RWPE2 (cell line): Measurements from ENCODE around the gene ZNF296.

Source experiments
- ATAC-seq: fragments of 200-7000 bp; cut with Tn5 transposase; 3 replicates; pipeline ENCODE4 v1.9.1; 2021; ENCODE audit warnings: low read depth
- DNase-seq: peaks from one replicate; pipeline ENCODE4 v3.0.0-alpha.2; 2020; ENCODE audit warnings: low spot score
- H3K27ac ChIP-seq: fragments of 450-650 bp; 2 replicates; pipeline ENCODE4 v1.5.1; 2017; ENCODE audit warnings: mild to moderate bottlenecking; ENCODE audit not compliant: poor library complexity, severe bottlenecking
- H3K27me3 ChIP-seq: fragments of 250-450 bp; sonication (Bioruptor Pico); 2 replicates; pipeline ENCODE4 v1.5.1; 2021; ENCODE audit warnings: mild to moderate bottlenecking, moderate library complexity; ENCODE audit not compliant: insufficient read depth, poor library complexity, severe bottlenecking
- H3K36me3 ChIP-seq: fragments of 250-450 bp; sonication (Bioruptor Pico); 2 replicates; pipeline ENCODE4 v1.5.1; 2020; ENCODE audit warnings: low read depth, mild to moderate bottlenecking, moderate library complexity
- H3K4me1 ChIP-seq: fragments of 250-450 bp; sonication (Bioruptor Pico); 2 replicates; pipeline ENCODE4 v1.5.1; 2021; ENCODE audit warnings: mild to moderate bottlenecking, moderate library complexity; ENCODE audit not compliant: insufficient read depth, poor library complexity, severe bottlenecking
- H3K4me3 ChIP-seq: fragments of 250-450 bp; sonication (Bioruptor Pico); 2 replicates; pipeline ENCODE4 v1.5.1; 2021; ENCODE audit warnings: mild to moderate bottlenecking, moderate library complexity; ENCODE audit not compliant: severe bottlenecking
- H3K9me3 ChIP-seq: fragments of 250-450 bp; sonication (Bioruptor Pico); 2 replicates; pipeline ENCODE4 v1.5.1; 2021; ENCODE audit warnings: mild to moderate bottlenecking, moderate library complexity; ENCODE audit not compliant: severe bottlenecking
- CTCF ChIP-seq: fragments of 450-650 bp; IDR thresholded peaks from one replicate; pipeline ENCODE4 v1.5.1; 2017; ENCODE audit warnings: mild to moderate bottlenecking, moderate library complexity; ENCODE audit not compliant: poor library complexity, severe bottlenecking

The ZNF296 gene

DNA sequence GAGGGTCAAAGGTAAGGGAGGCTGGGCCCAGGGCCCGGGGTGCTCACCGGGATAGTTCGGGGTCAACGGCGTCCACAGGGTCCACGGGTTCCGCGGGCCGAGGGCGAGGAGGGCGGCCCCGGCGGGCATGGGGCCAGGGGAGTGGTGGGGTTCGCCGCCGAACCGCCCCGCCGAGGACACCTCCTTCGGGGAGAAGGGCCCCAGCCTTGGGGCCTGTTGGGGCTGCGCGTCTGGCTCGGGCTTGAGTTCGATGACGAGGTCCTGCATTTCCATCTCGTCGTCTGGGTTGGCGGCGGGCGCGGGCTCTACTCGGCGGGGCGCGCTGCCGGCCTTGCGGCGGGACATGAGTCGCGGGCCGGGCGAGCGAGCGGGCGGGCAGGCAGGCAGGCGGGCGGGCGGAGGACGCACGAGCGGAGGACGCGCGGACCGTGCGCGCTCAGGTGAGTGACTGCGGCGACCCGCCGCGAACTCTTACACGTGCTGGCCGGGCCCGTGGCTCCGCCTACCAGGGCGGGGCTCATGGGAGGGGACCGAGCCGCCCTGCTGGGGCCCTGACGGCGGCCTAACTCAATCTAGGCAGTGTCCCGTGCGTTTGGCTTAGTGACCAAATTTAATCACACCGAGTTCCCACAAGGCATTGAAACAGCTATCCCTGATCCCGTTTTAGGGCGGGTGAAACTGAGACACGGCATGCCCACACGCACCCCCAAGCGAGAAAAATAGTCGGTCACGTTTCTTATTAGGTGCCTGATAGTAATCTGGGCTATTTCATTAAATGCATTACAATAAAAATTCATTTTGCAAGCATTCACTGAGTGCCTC lies at the start of gene ZNF296:
TSS of gene ZNF296 (minus strand) at position 450 of the 822 bp plus-strand sequence. CDS start at position 345, 105 bp downstream.
- no peaks in the 10 kb centered on the region for H3K27me3 ChIP-seq
- H3K9me3 ChIP-seq = no peaks in the 10 kb centered on the region
- peaks cover 16% of the 10 kb centered on the region for H3K36me3 ChIP-seq
- TF ChIP-seq CTCF = no peak
- peak within 1 kb of the TSS; percentile 71 for H3K27ac ChIP-seq
- peak within 1 kb of the TSS; percentile 50 for H3K4me3 ChIP-seq
- ATAC-seq (peak; percentile 58), DNase-seq (no peak)
- H3K4me1 ChIP-seq = peaks cover 4% of the 10 kb centered on the region

DNA sequence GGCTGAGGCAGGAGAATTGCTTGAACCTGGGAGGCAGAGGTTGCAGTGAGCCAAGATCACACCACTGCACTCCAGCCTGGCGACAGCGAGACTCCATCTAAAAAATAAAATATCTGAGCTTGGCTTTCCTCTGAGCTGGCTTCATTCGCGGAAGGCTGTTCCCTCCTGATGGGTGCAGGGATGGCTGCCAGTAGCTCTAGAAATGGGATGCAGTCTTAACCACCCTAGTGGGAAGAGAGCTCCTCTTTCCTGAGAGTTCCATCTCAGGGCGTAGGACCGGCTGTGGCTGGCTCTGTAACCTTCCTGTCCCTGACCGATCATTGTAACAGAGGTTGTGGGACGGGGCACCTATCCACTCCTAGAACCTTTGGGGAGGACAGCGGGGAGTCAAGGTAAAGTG lies 49.1 kb upstream of the ZNF296 start:
- H3K4me1 ChIP-seq = no peaks in the 10 kb centered on the region
- no peak overlapping the region for H3K27ac ChIP-seq

DNA sequence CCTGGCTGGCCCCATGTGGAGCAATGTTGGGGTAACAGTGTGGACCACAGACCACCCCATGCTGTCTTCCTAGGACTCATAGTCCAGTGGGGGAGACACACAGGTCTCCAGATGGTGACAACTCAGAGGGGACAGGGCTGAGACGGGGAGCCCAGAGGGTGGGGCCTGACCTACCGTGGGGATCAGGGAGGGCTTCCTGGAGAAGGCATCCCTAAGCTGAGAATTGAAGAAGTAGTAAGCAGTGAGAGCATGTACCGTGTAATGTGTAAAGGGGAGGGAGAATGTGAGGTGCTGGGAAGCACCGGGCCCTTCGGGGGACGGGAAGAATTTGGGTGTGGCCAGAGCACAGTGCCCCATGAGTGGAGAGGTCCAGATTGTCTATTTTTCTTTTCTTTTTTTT lies 47.7 kb upstream of the ZNF296 start:
- H3K4me3 ChIP-seq = no peak overlapping the region
- H3K36me3 ChIP-seq = no peaks in the 10 kb centered on the region; the same call in 1 of the 2 replicates
- no peak for ATAC-seq
- DNase-seq = no peak
- no peak for TF ChIP-seq CTCF
- H3K9me3 ChIP-seq = no peaks in the 10 kb centered on the region
- H3K27me3 ChIP-seq = no peaks in the 10 kb centered on the region
- H3K4me1 ChIP-seq = no peaks in the 10 kb centered on the region
- H3K27ac ChIP-seq = peak overlapping the region; percentile 44

More for the DNA sequence above, 49.1 kb upstream of the ZNF296 start:
- DNase-seq = no peak
- TF ChIP-seq CTCF = no peak
- H3K36me3 ChIP-seq = no peaks in the 10 kb centered on the region; the same call in 1 of the 2 replicates
- H3K9me3 ChIP-seq = no peaks in the 10 kb centered on the region
- no peaks in the 10 kb centered on the region for H3K27me3 ChIP-seq
- no peak overlapping the region for H3K4me3 ChIP-seq
- no peak for ATAC-seq

- Histone ChIP-seq H3K27ac (peak overlapping the region; percentile 44), H3K27me3 (no peaks in the 10 kb centered on the region), H3K9me3 (no peaks in the 10 kb centered on the region), H3K4me3 (no peak overlapping the region), H3K4me1 (no peaks in the 10 kb centered on the region), H3K36me3 (no peaks in the 10 kb centered on the region; the same call in 1 of the 2 replicates)
- no peak for TF ChIP-seq CTCF
- DNase-seq (no peak), ATAC-seq (peak; percentile 62)
Observed at GRCh38 chr19:45123440-45123850, 47.2 kb upstream of the ZNF296 start.

- no peak for TF ChIP-seq CTCF
- no peaks in the 10 kb centered on the region; the same call in 1 of the 2 replicates for H3K36me3 ChIP-seq
- peak overlapping the region; percentile 44 for H3K27ac ChIP-seq
- no peaks in the 10 kb centered on the region for H3K4me1 ChIP-seq
- H3K4me3 ChIP-seq = no peak overlapping the region
- DNase-seq = no peak
- no peaks in the 10 kb centered on the region for H3K27me3 ChIP-seq
- no peaks in the 10 kb centered on the region for H3K9me3 ChIP-seq
- no peak for ATAC-seq
Observed at GRCh38 chr19:45122832-45123231, 46.6 kb upstream of the ZNF296 start.
